ENCODE results near the gene MAP3K13. TPM values are rescaled to one million over a fixed set of nuclear protein-coding genes. Genes with fewer than 3 reads are reported as not detected.
"Not testable (repeated sequence)": the region's sequence is repeated elsewhere in the genome, so short reads cannot be mapped to it uniquely, and the experiment has no call there.

Gene MAP3K13
- total and polyA plus RNA-seq, 2 of the 13 experiments (the other 11 are each of a cell fraction or from before 2014, with no cell fraction given), result 24.2 to 26.5 TPM

DNA sequence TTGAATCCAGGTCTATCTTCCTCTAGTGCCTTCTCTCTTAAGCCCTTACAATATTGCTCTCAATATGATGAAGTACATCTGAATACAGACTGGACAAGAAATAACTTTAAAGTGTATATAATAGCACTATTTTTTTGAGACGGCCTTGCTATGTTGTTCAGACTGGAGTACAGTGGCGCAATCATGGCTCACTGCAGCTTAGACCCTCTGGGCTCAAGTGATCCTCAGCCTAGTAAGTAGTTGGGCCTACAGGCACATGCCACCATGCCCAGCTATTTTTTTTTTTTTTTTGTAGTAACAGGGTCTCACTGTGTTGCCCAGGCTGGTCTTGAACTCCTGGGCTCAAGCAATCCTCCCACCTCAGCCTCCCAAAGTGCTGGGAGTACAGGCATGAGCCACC is 53.6 kb downstream of the MAP3K13 start:
- no peak overlapping the region for H3K4me2 ChIP-seq (ENCODE audit: low read depth, low read length)
- no peaks in the 10 kb centered on the region for H3K9me3 ChIP-seq (ENCODE audit: low read length)
- no peak for TF ChIP-seq LCORL (IDR thresholded peaks at IDR 0.05)
- TF ChIP-seq LCORL (CRISPR knock-in tag; IDR thresholded peaks at IDR 0.05), result no peak
- POLR2A ChIA-PET, result no interaction called here
- H3K4me1 ChIP-seq (ENCODE audit: insufficient read depth, low read length), result no peaks in the 10 kb centered on the region
- no TSS peak for BruUV-seq (replicated peaks)
- H3K79me2 ChIP-seq (ENCODE audit: insufficient read depth, low read length), result no peaks in the 10 kb centered on the region
- DNase-seq (ENCODE audit: low spot score), result no peak
- intact Hi-C loops (cut with micrococcal nuclease; ENCODE audit: unreplicated experiment) (no loop called here), in situ Hi-C loops (cut with HindIII; ENCODE audit: extremely low pct_ligation_motif_present, low pct_unique_long_range_greater_than_20kb) (no loop called here)
- CTCF ChIA-PET (ENCODE audit: low intra/inter-chr PET ratio, low total read pairs), result no interaction called here
- H4K20me1 ChIP-seq (ENCODE audit: insufficient read depth, low read length), result no peaks in the 10 kb centered on the region; the same call in 1 of the 2 replicates
- no peak overlapping the region for H3K9ac ChIP-seq (ENCODE audit: insufficient read depth, low read depth, low read length)
- WGBS (ENCODE audit: low lambda C conversion rate), result 91% methylated on average over 2 of the region's 2 CpGs
- no peak overlapping the region for H2AFZ ChIP-seq (ENCODE audit: low read length)
- FAIRE-seq, result no peak
- ATAC-seq, result no peak
- H3K27me3 ChIP-seq (ENCODE audit: control insufficient read depth in 1 of 2, insufficient read depth in 2 of 2, low read length in 2 of 2), result no peaks in the 10 kb centered on the region
- H3K27ac ChIP-seq (ENCODE audit: extremely low read length, insufficient read depth, low read length), result no peak overlapping the region
- H3K4me3 ChIP-seq (replicated peaks in 1 of 3; ENCODE audit: insufficient read depth in 1 of 3, low read depth in 2 of 3, low read length in 3 of 3), result no peak overlapping the region
- H3K36me3 ChIP-seq (replicated peaks in 1 of 2; ENCODE audit: control insufficient read depth in 1 of 2, insufficient read depth in 2 of 2, low read length in 2 of 2), result peaks cover 0 to under 1% of the 10 kb centered on the region in 2 experiments; a peak in 1 of 5 replicates

DNA sequence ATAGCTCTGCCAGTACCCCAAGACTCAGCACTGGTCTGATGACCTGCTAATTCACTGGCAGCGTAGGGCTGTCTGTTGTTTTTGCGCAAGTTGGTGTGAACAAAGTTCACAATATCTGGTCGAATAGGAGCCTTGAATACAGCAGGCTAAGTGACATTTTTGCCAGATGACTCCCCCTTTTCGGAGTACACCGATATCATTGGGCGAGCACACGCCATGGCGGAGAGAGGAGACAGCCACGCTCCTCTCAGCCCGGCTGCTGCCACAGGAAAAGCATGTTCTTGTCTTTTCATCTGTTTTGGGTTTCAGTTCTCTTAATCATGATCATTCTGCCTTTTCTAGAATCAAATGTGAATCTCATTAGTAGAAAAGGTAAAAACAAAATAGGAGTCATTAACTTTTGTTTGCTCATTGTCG is 55.6 kb downstream of the MAP3K13 start:
- H3K27ac ChIP-seq (ENCODE audit: extremely low read length, insufficient read depth, low read length); ATAC-seq; H3K9ac ChIP-seq (ENCODE audit: insufficient read depth, low read depth, low read length); DNase-seq (ENCODE audit: low spot score); FAIRE-seq; H3K36me3 ChIP-seq (replicated peaks in 1 of 2; ENCODE audit: control insufficient read depth in 1 of 2, insufficient read depth in 2 of 2, low read length in 2 of 2); POLR2A ChIA-PET; in situ Hi-C loops (cut with HindIII; ENCODE audit: extremely low pct_ligation_motif_present, low pct_unique_long_range_greater_than_20kb); H3K4me1 ChIP-seq (ENCODE audit: insufficient read depth, low read length); intact Hi-C loops (cut with micrococcal nuclease; ENCODE audit: unreplicated experiment); H3K9me3 ChIP-seq (ENCODE audit: low read length); BruUV-seq (replicated peaks); H3K4me3 ChIP-seq (replicated peaks in 1 of 3; ENCODE audit: insufficient read depth in 1 of 3, low read depth in 2 of 3, low read length in 3 of 3); H2AFZ ChIP-seq (ENCODE audit: low read length); H3K79me2 ChIP-seq (ENCODE audit: insufficient read depth, low read length); H3K4me2 ChIP-seq (ENCODE audit: low read depth, low read length); H3K27me3 ChIP-seq (ENCODE audit: control insufficient read depth in 1 of 2, insufficient read depth in 2 of 2, low read length in 2 of 2); H4K20me1 ChIP-seq (ENCODE audit: insufficient read depth, low read length); CTCF ChIA-PET (ENCODE audit: low intra/inter-chr PET ratio, low total read pairs): not testable (repeated sequence)
- 94% methylated on average over 10 of the region's 11 CpGs for WGBS (ENCODE audit: low lambda C conversion rate)

DNA sequence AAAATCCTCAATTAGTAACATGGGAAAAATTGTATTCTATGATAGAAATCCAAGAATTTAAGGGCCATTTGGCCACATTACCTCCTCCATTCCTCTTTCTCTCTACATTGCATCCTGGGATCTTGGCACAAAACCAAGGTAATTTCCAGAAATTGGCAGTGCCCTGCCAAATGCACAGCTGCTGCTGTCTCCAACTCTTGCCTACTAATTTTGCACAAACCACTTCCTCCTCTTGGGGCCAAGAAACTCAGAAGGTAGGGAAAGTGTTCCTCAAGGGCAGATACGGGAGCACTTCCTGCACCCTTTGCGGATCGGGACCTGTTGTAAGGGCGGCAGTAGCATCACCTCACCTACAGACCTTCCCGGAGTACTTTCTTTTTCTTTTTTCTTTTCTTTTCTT is 57.8 kb downstream of the MAP3K13 start:
- no peak overlapping the region for H3K4me2 ChIP-seq (ENCODE audit: low read depth, low read length)
- POLR2A ChIA-PET, result no interaction called here

More for the DNA sequence above, 57.8 kb downstream of the MAP3K13 start:
- CTCF ChIA-PET (ENCODE audit: low intra/inter-chr PET ratio, low total read pairs), result no interaction called here
- intact Hi-C loops (cut with micrococcal nuclease; ENCODE audit: unreplicated experiment) (no loop called here), in situ Hi-C loops (cut with HindIII; ENCODE audit: extremely low pct_ligation_motif_present, low pct_unique_long_range_greater_than_20kb) (no loop called here)
- no peak for ATAC-seq
- WGBS (ENCODE audit: low lambda C conversion rate), result 99% methylated on average over 5 of the region's 5 CpGs
- TF ChIP-seq CEBPG (CRISPR knock-in tag; IDR thresholded peaks at IDR 0.05) (no peak), ZNF138 (CRISPR knock-in tag; IDR thresholded peaks at IDR 0.05; ENCODE audit: low read depth) (no peak)
- no peak for FAIRE-seq
- Histone ChIP-seq H3K27me3 (ENCODE audit: control insufficient read depth in 1 of 2, insufficient read depth in 2 of 2, low read length in 2 of 2) (no peaks in the 10 kb centered on the region), H3K4me3 (replicated peaks in 1 of 3; ENCODE audit: insufficient read depth in 1 of 3, low read depth in 2 of 3, low read length in 3 of 3) (no peak overlapping the region), H3K4me1 (ENCODE audit: insufficient read depth, low read length) (peaks cover 9% of the 10 kb centered on the region; the same call in 1 of the 2 replicates), H3K36me3 (replicated peaks in 1 of 2; ENCODE audit: control insufficient read depth in 1 of 2, insufficient read depth in 2 of 2, low read length in 2 of 2) (peaks cover 0 to 2% of the 10 kb centered on the region in 2 experiments; a peak in 2 of 5 replicates), H4K20me1 (ENCODE audit: insufficient read depth, low read length) (no peaks in the 10 kb centered on the region; the same call in 1 of the 2 replicates), H3K9ac (ENCODE audit: insufficient read depth, low read depth, low read length) (no peak overlapping the region), H3K27ac (ENCODE audit: extremely low read length, insufficient read depth, low read length) (no peak overlapping the region), H2AFZ (ENCODE audit: low read length) (no peak overlapping the region), H3K79me2 (ENCODE audit: insufficient read depth, low read length) (no peaks in the 10 kb centered on the region), H3K9me3 (ENCODE audit: low read length) (no peaks in the 10 kb centered on the region)
- DNase-seq (ENCODE audit: low spot score), result no peak
- BruUV-seq (replicated peaks), result no TSS peak

Data from HepG2 (cell line).